ENCODE results near the gene FAM114A1.

- TF ChIP-seq BHLHE40 (IDR thresholded peaks at IDR 0.05; ENCODE audit: low read depth, low read length), result no peak
- no peak for TF ChIP-seq POLR2A (IDR thresholded peaks at IDR 0.05; ENCODE audit: low read length)
- TF ChIP-seq SMC3 (IDR thresholded peaks at IDR 0.05), result no peak
Observed at GRCh38 chr4:38859501-38859900, 8.1 kb upstream of the FAM114A1 start.
